GM19467 (cell line): ENCODE measurements around the gene LDLRAD4.

ENCODE experiments used
- ATAC-seq: cut with Tn5 transposase; IDR thresholded peaks from one replicate; pipeline ENCODE4 v1.9.1; 2021; ENCODE audit warnings: mild to moderate bottlenecking, moderate library complexity; ENCODE audit not compliant: unreplicated experiment

LDLRAD4 gene

DNA sequence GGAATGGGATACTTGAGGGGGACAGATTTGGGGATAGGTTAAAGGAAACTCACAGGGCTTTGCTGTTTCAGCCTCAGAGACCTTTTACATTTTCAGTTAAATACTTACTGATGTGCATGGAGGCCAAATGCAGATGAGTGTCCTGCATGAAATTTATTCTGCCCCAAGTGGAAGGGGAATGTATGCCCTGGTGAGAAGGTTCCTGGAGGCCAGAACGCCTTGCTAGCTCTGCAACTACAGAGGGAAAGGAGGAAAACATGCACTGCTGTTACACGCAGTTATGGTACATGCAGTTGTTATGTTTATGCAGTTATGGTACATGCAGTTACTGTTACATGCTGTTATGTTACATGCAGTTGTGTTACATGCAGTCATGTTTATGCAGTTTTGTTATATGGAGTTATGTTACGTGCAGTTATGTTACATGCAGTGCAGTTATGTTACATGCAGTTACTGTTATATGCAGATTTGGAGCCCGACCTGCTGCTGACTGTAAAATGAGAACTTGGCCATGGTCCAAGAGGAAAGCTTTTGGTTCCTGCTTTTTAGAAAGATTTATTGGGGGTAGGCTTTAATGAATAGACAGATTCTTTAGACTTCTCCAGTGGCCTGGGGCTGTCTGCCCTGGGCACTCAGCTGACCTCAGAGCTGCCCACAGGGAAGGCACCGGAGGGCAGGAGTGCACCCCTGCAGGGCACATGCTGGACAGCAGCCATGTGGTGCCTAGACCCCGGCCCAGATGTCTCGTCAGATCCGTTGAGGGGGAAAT, 84.1 kb downstream of the LDLRAD4 start:
- ATAC-seq: no peak

GRCh38 chr18:13303756-13304364, 85.3 kb downstream of the LDLRAD4 start:
- ATAC-seq: no peak

- ATAC-seq: no peak
Observed at GRCh38 chr18:13305301-13305700, 86.7 kb downstream of the LDLRAD4 start.

GRCh38 chr18:13306583-13306982, 88.0 kb downstream of the LDLRAD4 start:
- no peak for ATAC-seq

- no peak for ATAC-seq
Observed at GRCh38 chr18:13308369-13308768, 89.8 kb downstream of the LDLRAD4 start.

DNA sequence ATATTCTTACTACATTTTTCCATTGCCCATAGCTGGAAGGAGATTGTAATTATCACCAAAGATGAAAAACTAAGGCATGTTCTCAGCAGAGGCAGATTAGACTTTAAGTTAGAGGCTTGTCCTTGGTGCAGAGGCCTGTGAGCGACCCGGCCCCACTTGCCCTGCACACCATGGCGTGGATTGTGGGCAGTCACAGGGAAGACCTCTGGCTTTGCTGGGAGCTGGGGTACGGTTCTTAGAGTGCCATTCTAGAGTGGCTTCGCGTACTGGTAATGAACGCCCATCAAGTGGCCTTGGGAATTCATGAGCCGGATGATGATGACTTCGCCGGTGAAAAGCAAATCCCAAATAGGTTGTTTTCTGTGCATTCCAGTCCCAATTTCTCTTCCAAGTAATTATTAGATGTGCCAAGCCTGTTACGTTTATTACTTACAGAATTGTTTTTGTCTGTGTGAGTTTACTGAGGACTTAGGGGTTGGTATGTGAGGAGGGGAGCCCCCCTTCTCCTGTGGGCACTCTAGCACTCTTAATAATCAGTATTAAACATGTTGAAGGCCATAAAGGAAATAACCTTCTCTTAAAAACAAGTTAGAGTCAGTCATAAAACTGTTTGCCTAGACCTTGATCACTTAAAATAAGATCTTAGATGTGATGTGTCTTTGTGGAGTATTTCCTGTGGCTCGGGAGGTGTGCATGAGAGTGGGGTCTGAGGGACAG, 90.6 kb downstream of the LDLRAD4 start:
- ATAC-seq: no peak

DNA sequence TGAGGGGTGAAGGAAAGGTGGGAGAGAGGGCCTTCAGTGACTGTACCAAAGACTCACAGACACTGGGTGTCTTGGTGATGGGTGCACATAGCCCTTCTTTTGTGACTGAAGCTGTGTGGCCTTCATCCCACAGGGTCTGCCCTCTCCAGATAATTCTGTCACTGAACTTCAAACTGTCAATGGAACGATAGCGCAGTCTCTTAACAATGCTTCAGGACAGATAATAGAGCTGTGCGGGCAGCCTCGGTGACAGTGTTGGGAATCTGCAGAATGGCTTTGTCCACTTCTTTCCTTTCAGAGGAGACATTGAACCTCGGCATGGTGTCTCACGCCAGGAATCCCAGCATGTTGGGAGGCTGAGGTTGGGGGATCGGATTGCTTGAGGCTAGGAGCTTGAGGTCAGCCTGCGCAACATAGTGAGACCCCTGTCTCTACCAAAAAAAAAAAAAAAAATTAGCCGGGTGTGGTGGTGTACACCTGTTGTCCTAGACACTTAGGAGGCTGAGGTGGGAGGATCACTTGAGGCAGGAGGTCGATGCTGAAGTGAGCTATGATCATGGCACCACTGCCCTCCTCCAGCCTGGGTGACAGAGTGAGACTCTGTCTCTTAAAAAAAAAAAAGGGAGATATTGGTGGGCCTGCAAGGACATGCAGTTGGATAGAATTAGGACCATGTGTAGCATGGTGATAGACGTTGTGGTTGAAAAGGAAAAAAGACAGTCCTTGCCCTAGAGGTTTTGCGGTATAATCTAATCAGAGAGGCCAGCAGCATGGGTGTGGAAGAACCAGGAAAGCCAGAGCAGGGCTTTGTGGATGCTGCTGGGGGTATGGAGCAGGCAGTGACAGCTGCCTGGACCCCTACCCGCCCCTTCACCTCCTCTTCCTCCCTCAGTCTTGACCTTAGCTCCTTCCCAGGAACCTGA, 91.4 kb downstream of the LDLRAD4 start:
- ATAC-seq: no peak

DNA sequence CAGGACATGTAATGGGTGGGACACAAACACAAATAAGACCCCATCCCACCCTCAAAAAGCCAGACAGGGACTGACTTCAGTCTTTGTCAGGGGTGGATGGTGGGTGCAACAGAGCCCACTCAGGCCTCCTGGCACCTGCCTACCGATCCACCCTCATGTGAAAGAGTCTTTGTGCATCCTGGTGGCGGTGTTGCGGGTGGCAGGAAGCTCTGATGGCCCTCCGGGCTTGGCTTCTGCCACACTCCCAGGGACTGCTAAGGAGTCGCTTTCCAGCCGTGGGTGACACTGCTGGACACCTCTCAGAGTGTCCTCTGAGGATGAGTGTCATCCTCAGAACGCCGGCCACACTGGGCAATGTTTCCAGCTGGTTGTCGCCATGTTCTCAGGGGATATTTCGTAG, 92.6 kb downstream of the LDLRAD4 start:
- ATAC-seq: no peak

DNA sequence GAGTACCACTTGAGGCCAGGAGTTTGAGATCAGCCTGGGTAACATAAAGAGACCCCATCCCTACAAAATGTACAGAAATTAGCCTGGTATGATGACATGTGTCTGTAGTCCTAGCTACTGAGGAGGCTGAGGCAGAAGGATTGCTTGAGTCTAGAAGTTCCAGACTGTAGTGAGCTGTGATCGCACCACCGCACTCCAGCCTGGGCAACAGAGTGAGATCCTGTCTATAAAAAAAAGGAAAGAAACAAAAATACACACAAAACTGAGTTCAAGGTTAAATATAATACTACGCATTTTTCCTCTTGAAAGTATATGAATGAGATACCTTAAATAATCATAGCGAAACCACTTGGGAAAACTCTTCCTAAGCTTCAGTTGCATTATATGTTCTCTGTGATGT, 94.0 kb downstream of the LDLRAD4 start:
- no peak for ATAC-seq

DNA sequence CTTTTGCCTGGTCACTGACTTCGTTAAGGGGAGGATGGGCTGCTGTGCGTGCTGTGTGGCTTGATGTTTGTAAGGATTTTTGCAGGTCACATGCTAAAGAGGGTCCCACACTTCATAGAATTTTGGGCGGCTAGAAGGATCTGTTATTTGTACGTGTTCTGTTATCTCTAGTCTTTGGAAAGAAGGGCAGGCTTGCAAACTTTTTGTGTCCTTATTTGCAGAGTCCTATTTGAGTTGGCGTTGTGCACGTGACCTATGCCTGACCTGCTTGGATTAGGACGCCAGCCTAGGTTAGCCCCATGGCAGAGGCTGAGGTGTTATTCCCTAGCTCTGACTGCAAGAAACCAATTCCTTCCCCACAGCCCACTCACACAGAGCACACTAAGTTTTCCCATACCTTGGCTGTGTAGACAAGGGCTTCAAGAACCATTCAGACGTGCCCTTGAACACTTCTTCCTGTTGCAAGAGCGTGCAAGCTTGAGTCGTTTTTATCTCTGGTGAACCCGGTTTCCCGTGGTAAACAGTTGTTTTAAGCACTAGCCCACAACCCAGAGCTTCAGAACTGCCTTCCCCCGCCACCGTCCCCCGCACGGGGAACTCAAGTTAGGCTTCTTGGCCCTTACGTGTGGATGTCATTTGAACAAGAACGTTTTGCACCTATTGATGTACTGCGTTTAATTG, 94.6 kb downstream of the LDLRAD4 start:
- no peak for ATAC-seq

- no peak for ATAC-seq
Observed at GRCh38 chr18:13315000-13315399, 96.4 kb downstream of the LDLRAD4 start.

DNA sequence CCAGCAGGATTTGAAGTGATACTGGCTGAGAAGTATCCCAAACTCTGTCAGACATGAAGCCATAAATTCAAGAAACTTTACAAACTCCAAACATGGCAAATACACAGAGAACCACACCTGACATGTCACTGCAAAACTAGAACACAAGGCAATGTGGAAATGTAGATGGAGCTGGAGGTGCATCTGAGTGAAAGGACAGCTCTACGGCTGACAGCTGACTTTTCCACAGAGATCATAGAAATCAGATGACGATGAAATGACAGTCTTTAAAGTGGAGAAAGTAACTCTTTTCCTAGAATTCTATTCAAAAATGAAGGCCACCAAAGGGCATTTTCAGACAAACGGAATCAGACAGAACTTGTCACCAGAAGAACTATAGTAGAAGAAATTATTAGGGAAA, 97.5 kb downstream of the LDLRAD4 start:
- ATAC-seq: no peak

DNA sequence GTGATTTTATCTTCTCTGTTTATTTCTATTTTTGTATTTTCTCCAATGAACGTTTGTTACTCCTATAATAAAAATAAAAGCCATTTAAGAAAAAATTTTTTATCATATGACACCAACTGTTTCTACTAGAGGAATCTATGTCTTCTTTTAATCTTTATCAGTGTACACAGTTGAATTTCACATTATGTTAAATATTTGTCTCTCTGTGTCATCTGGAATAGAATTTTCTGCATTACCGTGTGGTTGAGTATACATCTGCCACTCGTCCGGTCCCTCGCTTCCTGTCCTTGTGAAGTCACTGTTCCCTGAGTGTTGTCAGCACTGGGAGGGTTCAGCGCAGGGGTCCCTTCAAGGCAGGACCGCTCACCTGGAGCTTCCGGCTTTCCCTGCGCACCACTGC, 99.2 kb downstream of the LDLRAD4 start:
- no peak for ATAC-seq

GRCh38 chr18:13318731-13319501, 100.4 kb downstream of the LDLRAD4 start:
- ATAC-seq: no peak

- no peak for ATAC-seq
Observed at GRCh38 chr18:13319629-13320028, 101.1 kb downstream of the LDLRAD4 start.

GRCh38 chr18:13320096-13320495, 101.5 kb downstream of the LDLRAD4 start:
- no peak for ATAC-seq

GRCh38 chr18:13320891-13321425, 102.4 kb downstream of the LDLRAD4 start:
- no peak for ATAC-seq

- no peak for ATAC-seq
Observed at GRCh38 chr18:13321923-13322322, 103.4 kb downstream of the LDLRAD4 start.

DNA sequence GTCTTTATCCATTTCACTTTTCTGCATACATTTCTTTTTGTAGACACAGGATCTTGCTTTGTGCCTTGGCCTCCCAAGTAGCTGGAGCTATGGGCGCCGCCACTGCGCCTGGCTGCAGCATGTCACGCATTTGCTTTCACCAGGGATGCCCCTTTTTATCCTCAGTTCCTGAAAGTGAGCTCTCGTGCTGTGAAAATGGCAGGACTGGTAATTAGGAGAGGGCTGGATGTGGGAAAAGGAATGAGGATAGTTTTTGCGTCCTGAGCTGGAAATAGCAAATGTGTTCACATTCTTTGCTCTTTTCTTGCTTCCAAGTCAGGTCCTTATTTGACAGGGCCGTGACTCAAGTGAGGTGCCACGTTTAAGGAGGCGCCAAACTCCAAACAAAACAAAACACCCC, 104.6 kb downstream of the LDLRAD4 start:
- no peak for ATAC-seq
